LNCaP clone FGC (cell line): ENCODE measurements around the gene FBL.

Experiments
- DNase-seq: peaks from one replicate; pipeline ENCODE4 v3.0.0-alpha.2; 2011; ENCODE audit warnings: low read depth
- H3K4me3 ChIP-seq: 2 replicates; pipeline ENCODE4 v1.5.1; 2011; ENCODE audit warnings: mild to moderate bottlenecking, low read depth, low read length, control low read depth
- CTCF ChIP-seq: IDR thresholded peaks from 2 replicates; pipeline ENCODE4 v1.5.1; 2012; ENCODE audit warnings: mild to moderate bottlenecking; ENCODE audit not compliant: control insufficient read depth, insufficient read depth; ENCODE audit errors: extremely low read depth

FBL gene

GRCh38 chr19:39865186-39865585, 19.0 kb upstream of the FBL start:
- no peak for TF ChIP-seq CTCF
- no peak overlapping the region for H3K4me3 ChIP-seq
- DNase-seq = no peak

GRCh38 chr19:39864118-39864517, 17.9 kb upstream of the FBL start:
- TF ChIP-seq CTCF = no peak
- no peak for DNase-seq
- no peak overlapping the region for H3K4me3 ChIP-seq

GRCh38 chr19:39858541-39858940, 12.4 kb upstream of the FBL start:
- TF ChIP-seq CTCF = no peak
- DNase-seq = no peak
- no peak overlapping the region for H3K4me3 ChIP-seq

- TF ChIP-seq CTCF = no peak
- no peak overlapping the region for H3K4me3 ChIP-seq
- no peak for DNase-seq
Observed at GRCh38 chr19:39852882-39853281, 6.7 kb upstream of the FBL start.

GRCh38 chr19:39850892-39851291, 4.7 kb upstream of the FBL start:
- H3K4me3 ChIP-seq = no peak overlapping the region
- no peak for DNase-seq
- TF ChIP-seq CTCF = no peak

- no peak for DNase-seq
- no peak overlapping the region for H3K4me3 ChIP-seq
- TF ChIP-seq CTCF = no peak
Observed at GRCh38 chr19:39848392-39848791, 2.2 kb upstream of the FBL start.

- no peak for DNase-seq
- H3K4me3 ChIP-seq = no peak overlapping the region
- no peak for TF ChIP-seq CTCF
Observed at GRCh38 chr19:39847525-39847924, 1.3 kb upstream of the FBL start.
